Liver (tissue), 9 donors: ENCODE data around the gene AKAP12. TPM values are rescaled to one million over a fixed set of nuclear protein-coding genes. Genes with fewer than 3 reads are reported as not detected.

Source experiments
- DNase-seq: peaks from one replicate; pipeline ENCODE4 v3.0.0-alpha.2; 2017; ENCODE audit warnings: low spot score
- H3K27ac ChIP-seq, 2 donors: one replicate each; pipeline ENCODE4 v1.7.0; 2013; ENCODE audit warnings: inconsistent platforms in 2 of 2, low read length in 2 of 2, control low read depth in 1 of 2, low read depth in 1 of 2, mild to moderate bottlenecking in 1 of 2
- H3K27me3 ChIP-seq, 4 donors: one replicate each; pipeline versions ENCODE4 v1.6.1 to v1.7.0; 2013; ENCODE audit warnings: low read length in 3 of 4, inconsistent platforms in 1 of 4, mild to moderate bottlenecking in 1 of 4, moderate library complexity in 1 of 4; ENCODE audit not compliant: control insufficient read depth in 4 of 4, insufficient read depth in 4 of 4
- H3K36me3 ChIP-seq, 4 donors: one replicate each; pipeline versions ENCODE4 v1.6.1 to v1.7.0; 2013; ENCODE audit warnings: low read length in 3 of 4, mild to moderate bottlenecking in 3 of 4, low read depth in 1 of 4, moderate library complexity in 1 of 4; ENCODE audit not compliant: control insufficient read depth in 4 of 4, insufficient read depth in 3 of 4
- H3K4me1 ChIP-seq, 4 donors: one replicate each; pipeline versions ENCODE4 v1.6.1 to v1.7.0; 2013; ENCODE audit warnings: low read length in 3 of 4, mild to moderate bottlenecking in 3 of 4, moderate library complexity in 1 of 4; ENCODE audit not compliant: control insufficient read depth in 4 of 4, insufficient read depth in 4 of 4
- H3K4me3 ChIP-seq, 3 donors: one replicate each; pipeline versions ENCODE4 v1.6.1 to v1.7.0; 2013; ENCODE audit warnings: low read length in 3 of 3, control low read depth in 1 of 3, low read depth in 1 of 3, mild to moderate bottlenecking in 1 of 3
- H3K9ac ChIP-seq, 2 donors: one replicate each; pipeline ENCODE4 v1.7.0; 2013; ENCODE audit warnings: low read length in 2 of 2, mild to moderate bottlenecking in 2 of 2, moderate library complexity in 2 of 2, control low read depth in 1 of 2, low read depth in 1 of 2
- H3K9me3 ChIP-seq, 4 donors: one replicate each; pipeline versions ENCODE4 v1.6.1 to v1.7.0; 2013; ENCODE audit warnings: low read length in 3 of 4; ENCODE audit not compliant: control insufficient read depth in 4 of 4
- CTCF ChIP-seq: fragments of 150-350 bp; IDR thresholded peaks from 2 replicates; pipeline ENCODE4 v1.5.1; 2017; ENCODE audit warnings: improper control_type of control experiment, low read depth, low read length; ENCODE audit not compliant: missing input control
- EGR1 ChIP-seq, 2 donors: IDR thresholded peaks; 2 replicates each; pipeline ENCODE4 v1.6.1; 2016 to 2018; ENCODE audit warnings: antibody characterized with exemption in 2 of 2, low read depth in 2 of 2
- FOXA1 ChIP-seq: IDR thresholded peaks from 2 replicates; pipeline ENCODE4 v1.6.1; 2016; ENCODE audit warnings: antibody characterized with exemption
- FOXA2 ChIP-seq: IDR thresholded peaks from 2 replicates; pipeline ENCODE4 v1.6.1; 2016; ENCODE audit warnings: antibody characterized with exemption
- GABPA ChIP-seq, 2 donors: IDR thresholded peaks in 1 of 2; conservative IDR thresholded peaks in 1 of 2; 2 replicates each; pipeline ENCODE4 v1.6.1; 2016; ENCODE audit warnings: antibody characterized with exemption in 2 of 2, mild to moderate bottlenecking in 1 of 2, moderate library complexity in 1 of 2
- HNF4A ChIP-seq, 2 donors: conservative IDR thresholded peaks; 2 replicates each; pipeline ENCODE4 v1.6.1; 2016; ENCODE audit warnings: antibody characterized with exemption in 2 of 2, mild to moderate bottlenecking in 2 of 2
- HNF4G ChIP-seq: IDR thresholded peaks from 2 replicates; pipeline ENCODE4 v1.6.1; 2016; ENCODE audit warnings: antibody characterized with exemption
- JUND ChIP-seq, 2 donors: IDR thresholded peaks; 2 replicates each; pipeline ENCODE4 v1.6.1; 2016; ENCODE audit warnings: antibody characterized with exemption in 2 of 2
- NR2F2 ChIP-seq: IDR thresholded peaks from 2 replicates; pipeline ENCODE4 v1.6.1; 2016; ENCODE audit warnings: antibody characterized with exemption
- RAD21 ChIP-seq, 2 donors: IDR thresholded peaks; 2 replicates each; pipeline ENCODE4 v1.6.1; 2016; ENCODE audit warnings: antibody characterized with exemption in 2 of 2, mild to moderate bottlenecking in 2 of 2
- REST ChIP-seq: IDR thresholded peaks from 2 replicates; pipeline ENCODE4 v1.6.1; 2016; ENCODE audit warnings: antibody characterized with exemption, mild to moderate bottlenecking
- RXRA ChIP-seq, 2 donors: IDR thresholded peaks; 2 replicates each; pipeline ENCODE4 v1.6.1; 2017 to 2018; ENCODE audit warnings: antibody characterized with exemption in 2 of 2, mild to moderate bottlenecking in 1 of 2
- TAF1 ChIP-seq: conservative IDR thresholded peaks from 2 replicates; pipeline ENCODE4 v1.6.1; 2016; ENCODE audit warnings: antibody characterized with exemption, mild to moderate bottlenecking
- ZBTB33 ChIP-seq: IDR thresholded peaks from 2 replicates; pipeline ENCODE4 v1.6.1; 2016; ENCODE audit warnings: antibody characterized with exemption
- WGBS: extraction: QIAGEN DNeasy Blood & Tissue Kit; methylation state at CpG from one replicate; pipeline ENCODE4 v1.1.7; 2013; 5-methylcytosine and 5-hydroxymethylcytosine counted together
- polyA plus RNA-seq, 2 donors: library from polyadenylated mRNA; stranded (reverse) in 1 of 2; unstranded in 1 of 2; fragments of 200-250 nt in 1 of 2; fragments of >200 nt in 1 of 2; fragmentation: Nextera tagmentation in 1 of 2; extraction: Ambion mirVana in 1 of 2; gene quantifications; one replicate each; pipeline versions ENCODE4 v1.2.1 to v1.2.3, GENCODE V29; 2013 to 2015
- total RNA-seq, 2 donors: library from RNA; depleted of rRNA; stranded (reverse); fragments of >200 nt; gene quantifications; one replicate each; pipeline ENCODE4 v1.2.3, GENCODE V29; 2014
- donor health status: healthy.
- donor health status: healthy.
- donor health status: healthy.
- donor health status: healthy.
- donor health status: healthy.

AKAP12 gene
- total and polyA plus RNA-seq, 4 donors = 6.7 to 14.8 (median 8.6) TPM

GRCh38 chr6:151243481-151243880 lies 3.7 kb downstream of the AKAP12 start:
- no peaks in the 10 kb centered on the region for H3K36me3 ChIP-seq
- no peak overlapping the region for H3K27ac ChIP-seq
- TF ChIP-seq TAF1 (no peak), NR2F2 (no peak), EGR1 (IDR thresholded peaks at IDR 0.05; ENCODE audit: low read depth in 2 of 2) (no peak), ZBTB33 (no peak), FOXA1 (no peak), RXRA (IDR thresholded peaks at IDR 0.05) (no peak), HNF4A (conservative IDR thresholded peaks at IDR 0.05) (no peak), CTCF (no peak), RAD21 (IDR thresholded peaks at IDR 0.05) (no peak)
- no peak overlapping the region for H3K4me3 ChIP-seq
- H3K27me3 ChIP-seq = peaks cover 0 to 3% (median 0%) of the 10 kb centered on the region in 4 donors
- no peak overlapping the region for H3K9ac ChIP-seq
- H3K9me3 ChIP-seq = no peaks in the 10 kb centered on the region
- peaks cover 6 to 15% (median 11%) of the 10 kb centered on the region in 4 donors for H3K4me1 ChIP-seq
- DNase-seq = no peak
- 65% methylated on average over 5 of the region's 5 CpGs for WGBS

GRCh38 chr6:151247490-151247889 lies 7.7 kb downstream of the AKAP12 start:
- H3K4me1 ChIP-seq = no peaks in the 10 kb centered on the region
- no peaks in the 10 kb centered on the region for H3K36me3 ChIP-seq
- no peak overlapping the region for H3K27ac ChIP-seq
- H3K27me3 ChIP-seq = no peaks in the 10 kb centered on the region
- H3K9ac ChIP-seq = no peak overlapping the region
- no peak overlapping the region for H3K4me3 ChIP-seq
- 80% methylated on average over 6 of the region's 6 CpGs for WGBS
- TF ChIP-seq REST = no peak
- TF ChIP-seq HNF4A (conservative IDR thresholded peaks at IDR 0.05) = no peak
- no peaks in the 10 kb centered on the region for H3K9me3 ChIP-seq
- DNase-seq = no peak

- Histone ChIP-seq H3K9me3 (no peaks in the 10 kb centered on the region), H3K4me1 (no peaks in the 10 kb centered on the region), H3K4me3 (no peak overlapping the region), H3K27me3 (no peaks in the 10 kb centered on the region), H3K9ac (no peak overlapping the region), H3K36me3 (no peaks in the 10 kb centered on the region), H3K27ac (no peak overlapping the region)
- DNase-seq = no peak
- TF ChIP-seq TAF1 (no peak), GABPA (IDR thresholded peaks at IDR 0.05 in 1 of 2, conservative IDR thresholded peaks at IDR 0.05 in 1 of 2) (no peak), RAD21 (IDR thresholded peaks at IDR 0.05) (no peak), HNF4G (no peak), FOXA2 (no peak), JUND (IDR thresholded peaks at IDR 0.05) (no peak), HNF4A (conservative IDR thresholded peaks at IDR 0.05) (no peak)
- WGBS = 91% methylated on average over 3 of the region's 3 CpGs
Measured at GRCh38 chr6:151248295-151248694, 8.5 kb downstream of the AKAP12 start.
